Naive thymus-derived CD4-positive, alpha-beta T cell (primary cell): Measurements from ENCODE around the gene PQBP1. TPM values are rescaled to one million over a fixed set of nuclear protein-coding genes. Genes with fewer than 3 reads are reported as not detected.

Experiments used
- ATAC-seq: fragments of 150-1000 bp; cut with Tn5 transposase; 2 replicates; pipeline ENCODE4 v1.10.0; 2021; ENCODE audit warnings: mild to moderate bottlenecking, moderate library complexity
- CTCF ChIA-PET: fragments of 350-600 bp; sonication (Branson Sonifier 250); formaldehyde crosslinking; loops from one replicate; lab custom pipeline; 2021; ENCODE audit warnings: antibody characterized with exemption; lab: Charles Lee
- POLR2A ChIA-PET: fragments of 350-600 bp; sonication (Branson Sonifier 250); formaldehyde crosslinking; loops from one replicate; lab custom pipeline; 2021; ENCODE audit warnings: antibody characterized with exemption, inconsistent platforms; lab: Charles Lee
- DNase-seq, 9 donors: peaks; one replicate each; pipeline versions ENCODE4 v3.0.0 to v3.0.0-alpha.2; 2020 to 2022; ENCODE audit warnings: mixed read lengths in 1 of 9
- H3K27ac ChIP-seq: one replicate; pipeline ENCODE4 v1.7.0; 2013; ENCODE audit warnings: mild to moderate bottlenecking, low read depth, low read length, moderate library complexity
- H3K27me3 ChIP-seq, 2 donors: one replicate each; pipeline ENCODE4 v1.7.0; 2013; ENCODE audit warnings: low read length in 2 of 2, mild to moderate bottlenecking in 2 of 2, moderate library complexity in 2 of 2; ENCODE audit not compliant: control insufficient read depth in 2 of 2, insufficient read depth in 2 of 2
- H3K36me3 ChIP-seq, 3 experiments: 1 replicate in 2 of 3; 2 replicates in 1 of 3; pipeline ENCODE4 v1.7.0; 2013; ENCODE audit warnings: low read length in 3 of 3, mild to moderate bottlenecking in 3 of 3, moderate library complexity in 1 of 3; ENCODE audit not compliant: insufficient read depth in 3 of 3, control insufficient read depth in 2 of 3
- H3K4me1 ChIP-seq, 2 donors: one replicate each; pipeline ENCODE4 v1.7.0; 2013; ENCODE audit warnings: low read length in 2 of 2, mild to moderate bottlenecking in 2 of 2, moderate library complexity in 1 of 2; ENCODE audit not compliant: control insufficient read depth in 2 of 2, insufficient read depth in 2 of 2
- H3K4me3 ChIP-seq: 2 replicates; pipeline ENCODE4 v1.7.0; 2013; ENCODE audit warnings: mild to moderate bottlenecking, low read length
- H3K9me3 ChIP-seq, 3 experiments: 1 replicate in 2 of 3; 2 replicates in 1 of 3; pipeline ENCODE4 v1.7.0; 2013; ENCODE audit warnings: low read length in 3 of 3; ENCODE audit not compliant: control insufficient read depth in 2 of 3
- H3K27ac Mint-ChIP-seq, 9 donors: one replicate each; pipeline ENCODE4 v1.8.0; 2020 to 2022; ENCODE audit warnings: mixed read lengths in 9 of 9, mild to moderate bottlenecking in 8 of 9, moderate library complexity in 5 of 9, inconsistent platforms in 2 of 9
- H3K27me3 Mint-ChIP-seq, 5 donors: one replicate each; pipeline ENCODE4 v1.8.0; 2021 to 2022; ENCODE audit warnings: mixed read lengths in 5 of 5, mild to moderate bottlenecking in 1 of 5
- H3K36me3 Mint-ChIP-seq, 5 donors: one replicate each; pipeline ENCODE4 v1.8.0; 2020 to 2022; ENCODE audit warnings: mixed read lengths in 5 of 5, mild to moderate bottlenecking in 3 of 5, inconsistent platforms in 1 of 5
- H3K4me1 Mint-ChIP-seq, 7 donors: one replicate each; pipeline ENCODE4 v1.8.0; 2020 to 2022; ENCODE audit warnings: mixed read lengths in 7 of 7, mild to moderate bottlenecking in 3 of 7, inconsistent platforms in 1 of 7
- H3K4me3 Mint-ChIP-seq, 10 donors: one replicate each; pipeline ENCODE4 v1.8.0; 2020 to 2022; ENCODE audit warnings: mild to moderate bottlenecking in 10 of 10, mixed read lengths in 10 of 10, moderate library complexity in 6 of 10, inconsistent platforms in 2 of 10
- H3K9me3 Mint-ChIP-seq, 11 donors: one replicate each; pipeline ENCODE4 v1.8.0; 2020 to 2022; ENCODE audit warnings: mixed read lengths in 11 of 11, mild to moderate bottlenecking in 4 of 11, inconsistent platforms in 1 of 11, moderate library complexity in 1 of 11
- intact Hi-C, 2 donors: fragments of 100-400 bp; cut with micrococcal nuclease; formaldehyde crosslinking; loops; one replicate each; pipeline ENCODE4 v1.15.1; 2023
- polyA plus RNA-seq, 2 donors: library from polyadenylated mRNA; unstranded; fragments of 300-500 nt; fragmentation: Illumina TruSeq; gene quantifications; one replicate each; pipeline ENCODE4 v1.2.3, GENCODE V29; 2021
- total RNA-seq, 6 experiments: library from RNA in 5 of 6; stranded (reverse) in 5 of 6; gene quantifications; 1 replicate in 5 of 6; 2 replicates in 1 of 6; pipeline ENCODE4 v1.2.3 and lab custom pipeline; 2021 to 2026

Gene PQBP1
- total and polyA plus RNA-seq, 7 experiments from 2014 or later: 64.1 to 125 (median 80.3) TPM

GRCh38 chrX:48927736-48928382 lies 30.1 kb downstream of the PQBP1 start:
- Mint-ChIP-seq H3K36me3 (peaks cover 4 to 25% (median 11%) of the 10 kb centered on the region in 5 donors), H3K27me3 (no peaks in the 10 kb centered on the region), H3K4me1 (peaks cover 6 to 50% (median 19%) of the 10 kb centered on the region in 7 donors), H3K9me3 (no peaks in the 10 kb centered on the region), H3K4me3 (no peak overlapping the region), H3K27ac (peak overlapping the region in 4 of 9 donors; percentile 8 to 66 (median 38))
- Histone ChIP-seq H3K9me3 (no peaks in the 10 kb centered on the region), H3K27ac (no peak overlapping the region), H3K4me3 (no peak overlapping the region), H3K36me3 (peaks cover 0 to 42% (median 7%) of the 10 kb centered on the region in 3 experiments), H3K4me1 (peaks cover 8 to 23% of the 10 kb centered on the region in 2 donors), H3K27me3 (no peaks in the 10 kb centered on the region)
- POLR2A ChIA-PET: interaction anchor here (0.5 to 3.4 kb wide), 7 partner anchors 10 to 709 kb away, joined by 3 to 11 read pairs (median 4); partner anchors contain the start of gene PQBP1
- intact Hi-C loops: no loop called here
- ATAC-seq: no peak
- CTCF ChIA-PET: interaction anchor here (2.7 kb wide), 1 partner anchor 9 kb away, joined by 10 read pairs; no protein-coding TSS in a partner anchor
- no peak for DNase-seq

DNA sequence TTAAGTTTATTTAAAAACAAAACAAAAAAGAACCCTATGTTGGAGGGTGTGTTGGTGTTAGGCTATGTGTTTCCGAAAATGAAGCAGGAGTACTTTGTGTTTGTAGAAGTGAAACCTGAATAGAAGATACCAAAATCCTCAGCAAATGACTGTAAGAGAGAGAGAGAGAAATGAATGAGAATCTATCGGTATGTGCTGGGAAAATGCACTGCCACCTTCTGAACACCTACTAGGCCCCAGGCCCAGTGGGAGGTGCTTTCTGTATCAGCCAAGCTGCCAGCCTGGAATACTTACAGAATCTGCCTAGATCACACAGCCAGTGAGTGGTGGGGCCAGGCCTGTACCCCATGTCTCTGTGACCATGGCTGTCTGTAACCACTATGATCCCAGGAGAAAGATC lies 36.0 kb downstream of the PQBP1 start:
- POLR2A ChIA-PET: interaction anchor here (0.6 to 3.7 kb wide), 3 partner anchors 11 to 132 kb away, joined by 3 to 18 read pairs (median 11); no protein-coding TSS in a partner anchor
- H3K27me3 ChIP-seq: no peaks in the 10 kb centered on the region
- Mint-ChIP-seq H3K4me3 (peak overlapping the region in 7 of 10 donors; percentile 21 to 96 (median 48)), H3K27me3 (peaks cover 0 to 3% (median 0%) of the 10 kb centered on the region in 5 donors), H3K27ac (peak overlapping the region; percentile 80 to 99 (median 98)), H3K9me3 (peaks cover 0 to 4% (median 0%) of the 10 kb centered on the region in 11 donors), H3K36me3 (peaks cover 0 to 45% (median 29%) of the 10 kb centered on the region in 5 donors), H3K4me1 (peaks cover 22 to 62% (median 53%) of the 10 kb centered on the region in 7 donors)
- H3K36me3 ChIP-seq: peaks cover 0 to 15% (median 8%) of the 10 kb centered on the region in 3 experiments
- peaks cover 38 to 47% of the 10 kb centered on the region in 2 donors for H3K4me1 ChIP-seq
- peak overlapping the region; percentile 78 for H3K27ac ChIP-seq
- no peak overlapping the region for H3K4me3 ChIP-seq
- no peaks in the 10 kb centered on the region for H3K9me3 ChIP-seq
- intact Hi-C loops: no loop called here
- no peak for ATAC-seq
- CTCF ChIA-PET: no interaction called here
- DNase-seq: no peak

DNA sequence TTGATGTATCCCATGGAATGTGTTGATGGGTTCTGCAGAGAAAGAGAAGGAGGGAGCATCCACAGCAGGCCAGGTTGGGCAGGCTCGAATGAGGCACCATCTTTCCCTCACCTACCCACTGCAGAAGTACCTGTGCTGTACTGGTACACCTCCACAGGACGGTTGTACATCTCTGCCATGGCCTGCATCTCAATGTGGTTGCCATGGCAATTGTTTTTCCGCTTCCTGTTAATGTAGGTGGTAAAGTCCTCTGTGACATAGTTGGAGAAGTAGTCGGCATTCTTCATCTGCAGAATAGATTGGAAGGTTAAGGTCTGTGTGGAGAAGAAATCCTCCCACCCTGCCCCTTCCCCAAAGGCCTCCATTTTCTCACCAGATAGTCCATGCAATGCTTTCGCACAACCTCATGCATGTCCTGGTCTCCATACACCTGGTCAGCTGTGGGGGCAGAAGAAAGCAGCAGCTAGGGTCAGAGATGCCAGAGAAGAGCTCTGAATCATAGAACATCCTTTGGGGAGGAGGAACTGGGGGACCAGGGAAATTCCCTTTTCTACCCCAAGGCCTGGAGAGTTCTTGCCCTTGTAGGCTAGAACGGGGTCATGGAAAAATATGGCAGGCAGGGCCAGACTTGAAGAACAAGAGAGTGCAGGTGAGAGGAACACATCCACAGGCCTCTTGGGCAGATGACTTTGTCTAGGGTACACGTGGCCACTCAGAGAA lies 37.0 kb downstream of the PQBP1 start:
- peaks cover 28 to 72% (median 62%) of the 10 kb centered on the region in 7 donors for H3K4me1 Mint-ChIP-seq
- Histone ChIP-seq H3K27me3 (no peaks in the 10 kb centered on the region), H3K27ac (peak overlapping the region; percentile 78), H3K4me1 (peaks cover 48 to 56% of the 10 kb centered on the region in 2 donors), H3K36me3 (peaks cover 0 to 15% (median 8%) of the 10 kb centered on the region in 3 experiments), H3K9me3 (no peaks in the 10 kb centered on the region), H3K4me3 (no peak overlapping the region)
- H3K9me3 Mint-ChIP-seq: peaks cover 0 to 4% (median 0%) of the 10 kb centered on the region in 11 donors
- intact Hi-C loops: loop anchor here (5.0 kb wide), 3 partner anchors 132 to 337 kb away; partner anchors contain the start of genes HDAC6 (in 1 of the 2) and WDR13 (in 1 of the 2)
- CTCF ChIA-PET: no interaction called here
- ATAC-seq (peak; percentile 20), DNase-seq (peak in 8 of 9 donors; percentile 29 to 79 (median 70))
- H3K27ac Mint-ChIP-seq: peak overlapping the region; percentile 80 to 99 (median 98)
- POLR2A ChIA-PET: interaction anchor here (0.7 to 3.7 kb wide), 4 partner anchors 12 to 17 kb away, joined by 4 to 18 read pairs (median 8); no protein-coding TSS in a partner anchor
- H3K36me3 Mint-ChIP-seq: peaks cover 0 to 45% (median 29%) of the 10 kb centered on the region in 5 donors
- H3K4me3 Mint-ChIP-seq: peak overlapping the region; percentile 50 to 96 (median 64)
- H3K27me3 Mint-ChIP-seq: peaks cover 0 to 3% (median 0%) of the 10 kb centered on the region in 5 donors

DNA sequence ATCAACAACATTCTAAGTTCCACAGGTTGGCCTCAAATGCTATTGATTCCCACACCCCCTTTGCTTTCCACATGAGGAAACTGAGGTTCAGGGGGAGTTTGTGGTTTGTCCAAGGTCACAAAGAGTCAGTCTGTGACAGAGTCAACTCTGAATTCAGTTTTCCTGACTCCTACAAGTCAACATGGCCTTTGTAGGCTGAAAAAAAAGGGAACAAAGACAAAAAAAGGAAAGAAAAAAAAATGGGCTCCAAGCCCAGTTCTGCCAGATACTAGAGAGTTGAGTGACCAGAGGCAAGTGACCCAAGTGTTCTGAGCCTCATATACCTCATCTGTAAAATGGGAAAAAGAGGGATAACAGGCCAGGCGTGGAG lies 37.6 kb downstream of the PQBP1 start:
- Histone ChIP-seq H3K4me3 (no peak overlapping the region), H3K27me3 (no peaks in the 10 kb centered on the region), H3K36me3 (peaks cover 0 to 12% (median 8%) of the 10 kb centered on the region in 3 experiments), H3K4me1 (peaks cover 53 to 62% of the 10 kb centered on the region in 2 donors), H3K9me3 (no peaks in the 10 kb centered on the region), H3K27ac (peak overlapping the region; percentile 78)
- ChIA-PET POLR2A (interaction anchor here (1.0 to 3.7 kb wide), 3 partner anchors 13 to 16 kb away, joined by 4 to 18 read pairs (median 11); no protein-coding TSS in a partner anchor), CTCF (no interaction called here)
- Mint-ChIP-seq H3K27me3 (peaks cover 0 to 3% (median 0%) of the 10 kb centered on the region in 5 donors), H3K9me3 (peaks cover 0 to 4% (median 0%) of the 10 kb centered on the region in 11 donors), H3K36me3 (peaks cover 0 to 44% (median 28%) of the 10 kb centered on the region in 5 donors), H3K4me3 (peak overlapping the region in 9 of 10 donors; percentile 6 to 96 (median 59)), H3K27ac (peak overlapping the region; percentile 80 to 99 (median 98)), H3K4me1 (peaks cover 28 to 77% (median 65%) of the 10 kb centered on the region in 7 donors)
- ATAC-seq: no peak
- intact Hi-C loops: loop anchor here (5.0 kb wide), 3 partner anchors 133 to 338 kb away; partner anchors contain the start of genes HDAC6 (in 1 of the 2) and WDR13 (in 1 of the 2)
- DNase-seq: no peak

- peaks cover 0 to 3% (median 0%) of the 10 kb centered on the region in 5 donors for H3K27me3 Mint-ChIP-seq
- ChIA-PET POLR2A (interaction anchor here (1.0 to 12.3 kb wide), 11 partner anchors 8 to 218 kb away, joined by 4 to 432 read pairs (median 11); partner anchors contain the start of genes HDAC6, OTUD5, PIM2 and PQBP1), CTCF (interaction anchor here (0.6 to 3.0 kb wide), 11 partner anchors 9 to 288 kb away, joined by 3 to 14 read pairs (median 7); partner anchors contain the start of gene SLC35A2)
- peaks cover 30 to 84% (median 72%) of the 10 kb centered on the region in 7 donors for H3K4me1 Mint-ChIP-seq
- H3K27ac ChIP-seq: peak overlapping the region; percentile 97
- H3K9me3 Mint-ChIP-seq: peaks cover 0 to 4% (median 0%) of the 10 kb centered on the region in 11 donors
- peaks cover 0 to 46% (median 25%) of the 10 kb centered on the region in 5 donors for H3K36me3 Mint-ChIP-seq
- DNase-seq (no peak), ATAC-seq (no peak)
- peaks cover 0 to 8% (median 5%) of the 10 kb centered on the region in 3 experiments for H3K36me3 ChIP-seq
- peak overlapping the region; percentile 96 to 99 (median 99) for H3K27ac Mint-ChIP-seq
- H3K27me3 ChIP-seq: no peaks in the 10 kb centered on the region
- H3K4me1 ChIP-seq: peaks cover 63 to 73% of the 10 kb centered on the region in 2 donors
- intact Hi-C loops: loop anchor here (1.0 to 5.0 kb wide), 11 partner anchors 9 to 339 kb away; partner anchors contain the start of genes PIM2 (in 2 of the 2), PQBP1 (in 2 of the 2), TIMM17B (in 2 of the 2) and HDAC6 (in 1 of the 2)
- H3K9me3 ChIP-seq: no peaks in the 10 kb centered on the region
- H3K4me3 Mint-ChIP-seq: peak overlapping the region; percentile 78 to 96 (median 88)
- H3K4me3 ChIP-seq: peak overlapping the region; percentile 70
Observed at GRCh38 chrX:48936429-48937053, 38.8 kb downstream of the PQBP1 start.
